H1 (cell line): ENCODE measurements around the gene SLAIN2.

ENCODE experiments used
- CHD2 ChIP-seq: IDR thresholded peaks from 2 replicates; pipeline ENCODE4 v1.6.1; 2012; ENCODE audit warnings: low read length, improper control_type of control experiment
- CTCF ChIP-seq, 3 experiments: IDR thresholded peaks; 1 replicate in 2 of 3; 2 replicates in 1 of 3; pipeline versions ENCODE4 v1.5.1 to v1.6.1; 2011; ENCODE audit warnings: low read length in 3 of 3, mild to moderate bottlenecking in 3 of 3, inconsistent platforms in 2 of 3, low read depth in 1 of 3, moderate library complexity in 1 of 3; ENCODE audit not compliant: insufficient read depth in 1 of 3; ENCODE audit errors: control extremely low read depth in 1 of 3
- HDAC6 ChIP-seq: IDR thresholded peaks from one replicate; pipeline ENCODE4 v1.7.1; 2012; ENCODE audit warnings: low read depth, mild to moderate bottlenecking, inconsistent platforms, low read length, moderate library complexity
- SIN3A ChIP-seq, 2 experiments: IDR thresholded peaks in 1 of 2; conservative IDR thresholded peaks in 1 of 2; 2 replicates each; pipeline ENCODE4 v1.6.1; 2011 to 2012; ENCODE audit warnings: low read length in 2 of 2, improper control_type of control experiment in 1 of 2, low read depth in 1 of 2, mild to moderate bottlenecking in 1 of 2
- SRF ChIP-seq: IDR thresholded peaks from 2 replicates; pipeline ENCODE4 v1.6.1; 2011; ENCODE audit warnings: mild to moderate bottlenecking, low read depth, low read length, moderate library complexity

GRCh38 chr4:48467891-48468290 lies 126.6 kb downstream of the SLAIN2 start:
- TF ChIP-seq SRF = no peak
- TF ChIP-seq CHD2 = no peak
- TF ChIP-seq SIN3A (conservative IDR thresholded peaks at IDR 0.05 in 1 of 2, IDR thresholded peaks at IDR 0.05 in 1 of 2; ENCODE audit: low read depth in 1 of 2, low read length in 2 of 2) = no peak
- no peak for TF ChIP-seq HDAC6
- TF ChIP-seq CTCF (IDR thresholded peaks at IDR 0.05; ENCODE audit: control extremely low read depth in 1 of 3, insufficient read depth in 1 of 3, low read depth in 1 of 3, low read length in 3 of 3) = no peak
